Gastrocnemius medialis (tissue), 4 donors: Measurements from ENCODE around the gene CA14.

ENCODE experiments used
- CTCF ChIP-seq, 5 experiments: fragments of 450-650 bp in 3 of 5; fragments of 200-600 bp in 2 of 5; sonication (generic) in 2 of 5; IDR thresholded peaks in 4 of 5; conservative IDR thresholded peaks in 1 of 5; 1 replicate in 4 of 5; 2 replicates in 1 of 5; pipeline ENCODE4 v1.5.1; 2016 to 2019; ENCODE audit warnings: antibody characterized with exemption in 5 of 5, mild to moderate bottlenecking in 3 of 5, moderate library complexity in 3 of 5
- POLR2A ChIP-seq, 2 donors: fragments of 450-650 bp; IDR thresholded peaks; one replicate each; pipeline ENCODE4 v1.6.1; 2017; ENCODE audit warnings: antibody characterized with exemption in 2 of 2, mild to moderate bottlenecking in 2 of 2, moderate library complexity in 2 of 2

DNA sequence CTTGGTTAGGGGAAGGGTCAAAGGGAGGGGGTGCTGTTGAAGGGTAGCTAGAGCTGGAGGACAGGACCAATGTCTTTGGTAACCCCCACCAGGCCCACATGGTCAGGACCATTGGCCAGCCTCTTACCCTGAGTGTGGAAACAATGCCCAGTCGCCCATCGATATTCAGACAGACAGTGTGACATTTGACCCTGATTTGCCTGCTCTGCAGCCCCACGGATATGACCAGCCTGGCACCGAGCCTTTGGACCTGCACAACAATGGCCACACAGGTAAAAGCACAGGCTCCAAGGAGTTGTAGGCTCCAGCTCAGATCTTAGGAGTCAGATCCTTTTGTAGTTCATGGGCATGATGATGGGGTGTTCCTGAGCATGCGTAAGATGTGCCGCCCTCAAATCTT, 3.8 kb downstream of the CA14 start:
- TF ChIP-seq CTCF (IDR thresholded peaks at IDR 0.05 in 4 of 5, conservative IDR thresholded peaks at IDR 0.05 in 1 of 5) = no peak
- TF ChIP-seq POLR2A (IDR thresholded peaks at IDR 0.05) = no peak
